SU-DHL-6 (cell line): ENCODE results near the gene RAB3IP.

Source experiments
- EZH2phosphoT487 ChIP-seq: fragments of 200-600 bp; sonication (generic), shearing (Covaris generic); conservative IDR thresholded peaks from 2 replicates; pipeline ENCODE4 v1.6.1; 2018; ENCODE audit warnings: mild to moderate bottlenecking, antibody characterized with exemption, low read length, moderate library complexity, mixed read lengths
- TF ChIP-seq, protein P1 (sequence below): fragments of 200-600 bp; sonication (generic); IDR thresholded peaks from one replicate; pipeline ENCODE4 v1.5.1; 2017; ENCODE audit warnings: antibody characterized with exemption, mild to moderate bottlenecking, low read length, moderate library complexity; ENCODE audit not compliant: insufficient read depth, poor library complexity, severe bottlenecking

DNA sequence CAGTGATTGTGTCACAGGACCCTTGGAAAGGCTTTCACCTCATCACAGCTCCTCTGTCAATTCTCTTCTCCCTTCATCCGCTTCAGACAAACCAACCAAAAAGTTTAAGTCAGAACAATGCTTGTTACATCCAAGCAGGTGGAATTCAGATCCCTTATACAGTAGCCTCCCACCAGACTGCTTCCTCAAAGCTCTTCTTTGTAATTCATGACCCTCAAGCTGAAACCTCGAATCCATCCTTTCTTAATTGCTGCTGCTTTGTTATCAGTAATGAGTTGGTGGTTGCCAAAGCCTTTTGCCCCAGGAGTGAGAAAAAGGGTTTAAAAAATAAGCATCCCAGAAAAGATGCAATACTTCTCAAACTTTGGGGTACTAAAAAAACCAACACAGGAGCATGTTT lies 49.0 kb upstream of the RAB3IP start:
- TF ChIP-seq EZH2phosphoT487 = no peak
- TF ChIP-seq, protein P1, sequence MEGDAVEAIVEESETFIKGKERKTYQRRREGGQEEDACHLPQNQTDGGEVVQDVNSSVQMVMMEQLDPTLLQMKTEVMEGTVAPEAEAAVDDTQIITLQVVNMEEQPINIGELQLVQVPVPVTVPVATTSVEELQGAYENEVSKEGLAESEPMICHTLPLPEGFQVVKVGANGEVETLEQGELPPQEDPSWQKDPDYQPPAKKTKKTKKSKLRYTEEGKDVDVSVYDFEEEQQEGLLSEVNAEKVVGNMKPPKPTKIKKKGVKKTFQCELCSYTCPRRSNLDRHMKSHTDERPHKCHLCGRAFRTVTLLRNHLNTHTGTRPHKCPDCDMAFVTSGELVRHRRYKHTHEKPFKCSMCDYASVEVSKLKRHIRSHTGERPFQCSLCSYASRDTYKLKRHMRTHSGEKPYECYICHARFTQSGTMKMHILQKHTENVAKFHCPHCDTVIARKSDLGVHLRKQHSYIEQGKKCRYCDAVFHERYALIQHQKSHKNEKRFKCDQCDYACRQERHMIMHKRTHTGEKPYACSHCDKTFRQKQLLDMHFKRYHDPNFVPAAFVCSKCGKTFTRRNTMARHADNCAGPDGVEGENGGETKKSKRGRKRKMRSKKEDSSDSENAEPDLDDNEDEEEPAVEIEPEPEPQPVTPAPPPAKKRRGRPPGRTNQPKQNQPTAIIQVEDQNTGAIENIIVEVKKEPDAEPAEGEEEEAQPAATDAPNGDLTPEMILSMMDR = no peak
